Smooth muscle cell (in vitro differentiated cells): ENCODE data around the gene SCAPER. TPM values are rescaled to one million over a fixed set of nuclear protein-coding genes. Genes with fewer than 3 reads are reported as not detected.

ENCODE experiments used
- DNase-seq: peaks from one replicate; lab custom pipeline; 2025; ENCODE audit not compliant: unreplicated experiment; lab: John Stamatoyannopoulos, UW
- H2AFZ ChIP-seq: fragments of 200-600 bp; sonication (generic); 2 replicates; pipeline ENCODE4 v1.6.0; 2016; ENCODE audit warnings: antibody characterized with exemption, low read depth, mild to moderate bottlenecking
- H3F3A ChIP-seq: fragments of 200-600 bp; sonication (generic); 2 replicates; pipeline ENCODE4 v1.6.0; 2017; ENCODE audit warnings: antibody characterized with exemption, low read depth
- H3K27ac ChIP-seq: fragments of 200-600 bp; sonication (generic); 2 replicates; pipeline ENCODE4 v1.5.1; 2016; ENCODE audit warnings: low read depth, mild to moderate bottlenecking
- H3K27me3 ChIP-seq: fragments of 200-600 bp; sonication (generic); 2 replicates; pipeline ENCODE4 v1.6.1; 2016; ENCODE audit warnings: low read depth, mild to moderate bottlenecking
- H3K36me3 ChIP-seq: fragments of 200-600 bp; sonication (generic); 2 replicates; pipeline ENCODE4 v1.5.1; 2016; ENCODE audit warnings: low read depth
- H3K4me1 ChIP-seq: fragments of 200-600 bp; sonication (generic); 2 replicates; pipeline ENCODE4 v1.5.1; 2016; ENCODE audit warnings: low read depth
- H3K4me2 ChIP-seq: fragments of 200-600 bp; sonication (generic); 2 replicates; pipeline ENCODE4 v1.6.0; 2016; ENCODE audit warnings: mild to moderate bottlenecking
- H3K4me3 ChIP-seq: fragments of 200-600 bp; sonication (generic); 2 replicates; pipeline ENCODE4 v1.5.1; 2016; ENCODE audit warnings: mild to moderate bottlenecking
- H3K79me2 ChIP-seq: fragments of 200-600 bp; sonication (generic); 2 replicates; pipeline ENCODE4 v1.6.0; 2016; ENCODE audit warnings: low read depth, mild to moderate bottlenecking
- H3K9ac ChIP-seq: fragments of 200-600 bp; sonication (generic); 2 replicates; pipeline ENCODE4 v1.6.0; 2016; ENCODE audit warnings: low read depth
- H3K9me3 ChIP-seq: fragments of 200-600 bp; sonication (generic); replicated peaks from 2 replicates; pipeline ENCODE4 v1.5.1; 2016; ENCODE audit warnings: low read depth
- H4K20me1 ChIP-seq: fragments of 200-600 bp; sonication (generic); 2 replicates; pipeline ENCODE4 v1.6.0; 2016; ENCODE audit warnings: low read depth
- CTCF ChIP-seq: fragments of 200-600 bp; sonication (generic); IDR thresholded peaks from 2 replicates; pipeline ENCODE4 v1.5.1; 2017; ENCODE audit warnings: borderline replicate concordance, mild to moderate bottlenecking, antibody characterized with exemption; ENCODE audit not compliant: insufficient read depth, poor library complexity, severe bottlenecking
- WGBS: methylation state at CpG from one replicate; pipeline ENCODE4 v1.1.7; 2016; ENCODE audit warnings: low lambda C conversion rate; 5-methylcytosine and 5-hydroxymethylcytosine counted together
- polyA plus RNA-seq: library from polyadenylated mRNA; unstranded; fragments of >200 nt; fragmentation: Nextera tagmentation; extraction: Ambion mirVana; gene quantifications from 2 replicates; pipeline ENCODE4 v1.2.1, GENCODE V29; 2016
- total RNA-seq: library from RNA; depleted of rRNA; stranded (reverse); fragments of >200 nt; gene quantifications from 2 replicates; pipeline ENCODE4 v1.2.3, GENCODE V29; 2014

Gene SCAPER
- total and polyA plus RNA-seq, 2 experiments from 2014 or later, result 6.6 to 34.3 TPM

GRCh38 chr15:76335307-76336253 is 569.6 kb downstream of the SCAPER start:
- no peaks in the 10 kb centered on the region for H3K36me3 ChIP-seq
- H3K27ac ChIP-seq, result no peak overlapping the region
- peaks cover 83% of the 10 kb centered on the region for H3K27me3 ChIP-seq
- H3K9me3 ChIP-seq, result no peaks in the 10 kb centered on the region
- H3K4me2 ChIP-seq, result peak overlapping the region; percentile 88
- H3K79me2 ChIP-seq, result no peaks in the 10 kb centered on the region
- 6% methylated on average over 39 of the region's 39 CpGs for WGBS
- peaks cover 19% of the 10 kb centered on the region for H4K20me1 ChIP-seq
- peak overlapping the region; percentile 45 for H3K4me3 ChIP-seq
- no peak for TF ChIP-seq CTCF
- H2AFZ ChIP-seq, result peak overlapping the region; percentile 33
- H3K4me1 ChIP-seq, result peaks cover 34% of the 10 kb centered on the region
- no peak overlapping the region for H3K9ac ChIP-seq
- no peaks in the 10 kb centered on the region for H3F3A ChIP-seq
- no peak for DNase-seq

GRCh38 chr15:76334438-76335306 is 570.5 kb downstream of the SCAPER start:
- peak overlapping the region; percentile 88 for H3K4me2 ChIP-seq
- H3K27me3 ChIP-seq, result peaks cover 74% of the 10 kb centered on the region
- TF ChIP-seq CTCF, result no peak
- no peak for DNase-seq
- peaks cover 29% of the 10 kb centered on the region for H3K4me1 ChIP-seq
- H3K79me2 ChIP-seq, result no peaks in the 10 kb centered on the region
- no peak overlapping the region for H3K27ac ChIP-seq
- no peaks in the 10 kb centered on the region for H3F3A ChIP-seq
- 46% methylated on average over 44 of the region's 44 CpGs for WGBS
- H3K4me3 ChIP-seq, result no peak overlapping the region
- peak overlapping the region; percentile 33 for H2AFZ ChIP-seq
- H4K20me1 ChIP-seq, result peaks cover 12% of the 10 kb centered on the region
- no peaks in the 10 kb centered on the region for H3K9me3 ChIP-seq
- H3K36me3 ChIP-seq, result no peaks in the 10 kb centered on the region
- no peak overlapping the region for H3K9ac ChIP-seq

- H3K27me3 ChIP-seq, result peaks cover 66% of the 10 kb centered on the region
Measured at GRCh38 chr15:76333720-76334437, 571.3 kb downstream of the SCAPER start.

More at GRCh38 chr15:76333720-76334437, 571.3 kb downstream of the SCAPER start:
- Histone ChIP-seq H3K9me3 (no peaks in the 10 kb centered on the region), H3F3A (no peaks in the 10 kb centered on the region), H3K79me2 (no peaks in the 10 kb centered on the region), H4K20me1 (peaks cover 4% of the 10 kb centered on the region), H3K27ac (no peak overlapping the region), H3K36me3 (no peaks in the 10 kb centered on the region), H3K9ac (no peak overlapping the region), H3K4me3 (no peak overlapping the region), H3K4me1 (peaks cover 29% of the 10 kb centered on the region), H2AFZ (no peak overlapping the region), H3K4me2 (no peak overlapping the region)
- 61% methylated on average over 9 of the region's 9 CpGs for WGBS
- DNase-seq, result no peak
- TF ChIP-seq CTCF, result no peak
